ENCODE results near the gene MRPS15.

MRPS15 gene

DNA sequence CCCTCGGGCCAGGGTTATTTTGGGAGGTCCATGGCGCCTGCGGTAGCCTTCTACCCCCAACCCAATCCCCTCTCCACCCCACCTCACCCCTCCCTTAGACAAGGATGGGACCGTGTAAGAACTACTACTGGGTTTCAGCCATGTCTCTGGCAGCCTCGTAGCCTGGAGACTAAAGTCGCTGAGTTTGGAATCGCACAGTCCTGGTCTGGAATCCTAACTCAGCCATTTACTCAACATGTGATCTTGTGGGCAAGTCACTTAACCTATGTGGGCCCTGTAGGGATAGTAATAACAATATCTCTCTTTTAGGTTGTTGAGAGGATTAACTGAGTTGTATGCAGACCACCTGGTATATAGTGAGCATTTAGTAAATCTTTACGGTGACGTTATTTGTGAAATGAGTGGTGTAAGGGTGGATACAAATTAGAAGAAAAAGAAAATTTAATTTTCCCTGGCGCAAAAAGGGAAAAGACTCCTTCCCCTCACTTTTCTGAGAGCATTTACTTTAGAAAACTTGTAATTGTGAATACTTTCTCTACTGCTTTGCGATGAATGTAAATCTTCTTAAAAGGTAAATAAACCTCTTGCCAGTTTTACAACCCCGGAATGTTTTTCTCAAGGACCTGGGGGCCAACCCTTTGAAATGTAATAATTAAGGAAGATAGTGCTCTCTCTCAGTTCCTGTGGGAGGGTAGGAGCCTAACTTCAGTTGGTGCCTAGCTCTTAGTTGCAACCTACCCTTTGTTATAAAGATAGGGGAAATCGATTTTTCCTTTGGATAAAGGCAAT is 615 bp upstream of the MRPS15 start:
- peak; percentile 20 for FAIRE-seq
- no peak for DNase-seq (ENCODE audit: insufficient read length, low spot score)
- TF ChIP-seq PAX5 (IDR thresholded peaks at IDR 0.05; ENCODE audit: insufficient read depth, low read length, severe bottlenecking), result no peak
- TF ChIP-seq POLR2A (IDR thresholded peaks at IDR 0.05; ENCODE audit: low read depth, low read length), result no peak
- no peak for TF ChIP-seq POLR2AphosphoS5 (IDR thresholded peaks at IDR 0.05; ENCODE audit: low read depth, low read length)
- TF ChIP-seq TAF1 (IDR thresholded peaks at IDR 0.05; ENCODE audit: low read depth, low read length), result no peak
- no peak for TF ChIP-seq POU2F2 (IDR thresholded peaks at IDR 0.05; ENCODE audit: low read depth, low read length)
- no peak for TF ChIP-seq SPI1 (IDR thresholded peaks at IDR 0.05; ENCODE audit: low read depth, low read length)

DNA sequence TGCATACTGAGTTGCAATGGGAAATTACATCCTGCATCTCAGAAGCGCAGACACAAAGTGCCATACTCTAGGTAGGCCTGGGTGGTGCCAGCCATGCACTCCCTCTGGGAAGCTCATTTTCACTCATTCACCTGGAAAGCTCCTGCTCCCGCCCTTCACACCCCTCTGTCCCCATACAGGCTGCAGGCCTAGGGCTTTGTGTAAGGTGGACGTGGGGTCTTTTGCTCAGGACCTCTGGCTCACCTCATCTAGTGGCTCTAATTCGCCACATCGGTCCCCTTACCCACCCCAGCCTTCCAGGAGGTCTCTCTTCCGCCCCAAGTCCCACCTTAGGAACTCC is 751 bp downstream of the MRPS15 start:
- DNase-seq (ENCODE audit: insufficient read length, low spot score) (no peak), FAIRE-seq (peak; percentile 5)
- TF ChIP-seq TAF1 (IDR thresholded peaks at IDR 0.05; ENCODE audit: low read depth, low read length), result no peak
- TF ChIP-seq SPI1 (IDR thresholded peaks at IDR 0.05; ENCODE audit: low read depth, low read length), result no peak
- TF ChIP-seq POU2F2 (IDR thresholded peaks at IDR 0.05; ENCODE audit: low read depth, low read length), result no peak
- TF ChIP-seq POLR2A (IDR thresholded peaks at IDR 0.05; ENCODE audit: low read depth, low read length), result no peak
- no peak for TF ChIP-seq POLR2AphosphoS5 (IDR thresholded peaks at IDR 0.05; ENCODE audit: low read depth, low read length)
- TF ChIP-seq PAX5 (IDR thresholded peaks at IDR 0.05; ENCODE audit: insufficient read depth, low read length, severe bottlenecking), result no peak

DNA sequence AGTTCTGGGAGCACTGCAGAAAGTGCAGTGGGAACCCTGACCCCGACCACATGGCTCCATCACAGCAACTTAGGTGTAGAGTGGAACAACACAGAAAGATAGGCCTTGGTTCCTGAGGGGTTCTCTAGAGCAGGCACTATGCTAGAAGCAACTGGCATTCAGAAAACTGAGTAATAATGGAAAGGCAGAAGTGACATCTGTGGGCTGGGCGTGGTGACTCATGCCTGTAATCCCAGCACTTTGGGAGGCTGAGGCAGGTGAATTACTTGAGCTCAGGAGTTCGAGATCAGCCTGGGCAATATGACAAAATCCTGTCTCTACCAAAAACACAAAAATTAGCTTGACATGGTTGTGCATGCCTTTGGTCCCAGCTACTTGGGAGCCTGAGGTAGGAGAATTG is 5.3 kb downstream of the MRPS15 start:
- TF ChIP-seq SPI1 (IDR thresholded peaks at IDR 0.05; ENCODE audit: low read depth, low read length) (no peak), POLR2AphosphoS5 (IDR thresholded peaks at IDR 0.05; ENCODE audit: low read depth, low read length) (no peak), POLR2A (IDR thresholded peaks at IDR 0.05; ENCODE audit: low read depth, low read length) (no peak), POU2F2 (IDR thresholded peaks at IDR 0.05; ENCODE audit: low read depth, low read length) (no peak), TAF1 (IDR thresholded peaks at IDR 0.05; ENCODE audit: low read depth, low read length) (no peak), PAX5 (IDR thresholded peaks at IDR 0.05; ENCODE audit: insufficient read depth, low read length, severe bottlenecking) (no peak)
- FAIRE-seq (no peak), DNase-seq (ENCODE audit: insufficient read length, low spot score) (no peak)

DNA sequence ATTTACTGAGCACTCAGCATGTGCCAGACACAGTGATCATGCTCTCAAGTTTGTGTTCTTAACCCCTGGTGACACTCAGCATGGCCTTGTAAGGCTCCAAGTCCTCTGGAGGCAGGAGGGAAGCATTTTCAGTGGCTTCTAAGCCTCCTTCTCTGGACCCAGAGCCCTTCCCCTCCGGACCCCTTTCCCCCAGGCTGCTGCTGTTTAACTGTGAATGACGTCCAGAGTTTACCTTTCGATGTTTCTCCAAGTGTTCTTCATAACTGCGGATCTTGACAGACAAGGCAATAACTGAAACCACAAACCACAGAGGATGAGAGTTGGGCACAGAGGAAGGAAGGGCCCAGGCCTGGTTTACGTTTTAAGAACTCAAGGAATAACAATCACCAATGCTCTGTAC is 6.5 kb downstream of the MRPS15 start:
- no peak for TF ChIP-seq POU2F2 (IDR thresholded peaks at IDR 0.05; ENCODE audit: low read depth, low read length)
- FAIRE-seq, result peak; percentile 82
- no peak for DNase-seq (ENCODE audit: insufficient read length, low spot score)

DNA sequence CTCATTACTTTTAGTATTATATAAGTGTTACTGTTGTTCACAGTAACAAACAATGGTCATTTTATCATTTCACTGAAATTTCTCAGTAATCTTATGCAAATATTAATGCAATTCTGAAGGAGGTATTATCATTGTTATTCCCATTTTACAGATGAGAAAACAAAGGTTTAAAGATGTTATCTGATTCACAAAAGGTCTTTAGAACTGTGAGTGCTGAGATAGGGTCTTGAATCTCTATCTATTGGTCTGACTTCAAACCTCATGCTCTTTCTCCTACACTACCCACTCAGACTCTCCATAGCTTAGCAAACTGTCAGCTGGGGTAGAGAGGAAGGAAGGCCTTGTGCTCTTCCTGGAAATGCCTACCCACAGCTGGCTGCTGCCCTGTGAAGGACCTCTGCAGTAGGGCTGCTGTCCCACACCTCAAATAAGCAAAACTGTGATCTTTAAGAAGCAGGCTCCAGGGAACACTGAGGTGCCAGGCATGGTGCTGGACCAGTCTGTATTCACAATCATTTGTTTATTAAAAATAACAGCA is 7.7 kb downstream of the MRPS15 start:
- TF ChIP-seq POU2F2 (IDR thresholded peaks at IDR 0.05; ENCODE audit: low read depth, low read length) (no peak), POLR2AphosphoS5 (IDR thresholded peaks at IDR 0.05; ENCODE audit: low read depth, low read length) (no peak), SPI1 (IDR thresholded peaks at IDR 0.05; ENCODE audit: low read depth, low read length) (no peak), POLR2A (IDR thresholded peaks at IDR 0.05; ENCODE audit: low read depth, low read length) (no peak)
- DNase-seq (ENCODE audit: insufficient read length, low spot score) (no peak), FAIRE-seq (no peak)

DNA sequence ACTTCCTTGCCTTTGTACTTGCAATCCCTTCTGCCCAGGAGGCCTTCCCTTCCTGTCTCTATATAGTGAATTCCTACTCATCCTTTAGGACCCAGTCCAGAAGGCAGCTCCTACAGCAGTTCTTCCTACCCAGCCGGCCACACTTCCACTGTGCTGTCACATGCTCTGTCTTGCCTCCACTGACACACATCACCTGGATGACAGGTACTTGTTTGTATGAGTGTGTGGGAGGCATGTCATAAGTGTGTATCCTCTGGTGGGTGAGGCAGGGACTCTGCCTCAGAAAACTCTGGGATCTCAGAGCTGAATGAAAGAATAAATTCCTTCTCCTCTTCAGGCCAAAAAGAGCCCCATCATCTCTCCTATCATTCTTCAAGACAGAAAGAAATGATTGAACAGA is 8.8 kb downstream of the MRPS15 start:
- no peak for TF ChIP-seq PAX5 (IDR thresholded peaks at IDR 0.05; ENCODE audit: insufficient read depth, low read length, severe bottlenecking)
- TF ChIP-seq SPI1 (IDR thresholded peaks at IDR 0.05; ENCODE audit: low read depth, low read length), result no peak
- no peak for TF ChIP-seq POU2F2 (IDR thresholded peaks at IDR 0.05; ENCODE audit: low read depth, low read length)
- no peak for TF ChIP-seq TAF1 (IDR thresholded peaks at IDR 0.05; ENCODE audit: low read depth, low read length)
- TF ChIP-seq POLR2AphosphoS5 (IDR thresholded peaks at IDR 0.05; ENCODE audit: low read depth, low read length), result no peak
- TF ChIP-seq POLR2A (IDR thresholded peaks at IDR 0.05; ENCODE audit: low read depth, low read length), result no peak
- DNase-seq (ENCODE audit: insufficient read length, low spot score), result no peak
- FAIRE-seq, result peak; percentile 13

DNA sequence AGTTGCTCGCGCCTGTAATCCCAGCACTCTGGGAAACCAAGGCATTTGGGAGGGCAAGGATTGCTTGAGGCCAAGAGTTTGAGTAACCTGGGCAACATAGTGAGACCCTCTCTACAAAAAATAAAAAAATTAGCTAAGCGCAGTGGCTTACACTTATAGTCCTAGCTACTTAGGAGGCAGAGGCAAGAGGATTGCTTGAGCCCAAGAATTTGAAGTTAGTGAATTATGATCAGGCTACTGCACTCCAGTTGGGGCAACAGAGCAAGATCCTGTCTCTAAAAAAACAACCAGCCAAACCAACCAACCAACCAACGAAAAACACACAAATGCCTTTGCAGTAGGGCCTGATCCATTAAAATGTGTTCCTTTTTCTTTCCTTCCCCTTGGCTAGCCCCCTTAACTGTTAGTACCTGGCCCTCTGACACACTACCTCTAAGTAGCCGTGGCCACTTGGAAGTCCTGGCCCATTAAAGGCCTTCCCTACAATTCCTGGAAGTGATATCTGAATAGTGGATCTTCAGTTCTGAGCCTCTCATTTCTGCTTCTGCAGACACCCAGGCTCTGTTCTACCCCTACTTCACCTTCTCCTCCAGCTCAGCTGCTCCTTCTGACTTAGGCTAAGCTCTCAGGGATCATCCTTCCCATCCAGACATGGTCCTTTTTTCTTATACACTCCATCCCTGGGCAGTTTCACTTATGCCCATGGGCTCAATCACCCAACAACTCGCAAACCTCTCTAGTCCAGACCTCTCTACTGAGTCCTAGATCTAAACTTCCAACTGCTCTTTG is 10.4 kb downstream of the MRPS15 start:
- FAIRE-seq, result no peak
- DNase-seq (ENCODE audit: insufficient read length, low spot score), result no peak
- TF ChIP-seq PAX5 (IDR thresholded peaks at IDR 0.05; ENCODE audit: insufficient read depth, low read length, severe bottlenecking) (no peak), POLR2A (IDR thresholded peaks at IDR 0.05; ENCODE audit: low read depth, low read length) (no peak), TAF1 (IDR thresholded peaks at IDR 0.05; ENCODE audit: low read depth, low read length) (no peak), POLR2AphosphoS5 (IDR thresholded peaks at IDR 0.05; ENCODE audit: low read depth, low read length) (no peak), SPI1 (IDR thresholded peaks at IDR 0.05; ENCODE audit: low read depth, low read length) (no peak)

DNA sequence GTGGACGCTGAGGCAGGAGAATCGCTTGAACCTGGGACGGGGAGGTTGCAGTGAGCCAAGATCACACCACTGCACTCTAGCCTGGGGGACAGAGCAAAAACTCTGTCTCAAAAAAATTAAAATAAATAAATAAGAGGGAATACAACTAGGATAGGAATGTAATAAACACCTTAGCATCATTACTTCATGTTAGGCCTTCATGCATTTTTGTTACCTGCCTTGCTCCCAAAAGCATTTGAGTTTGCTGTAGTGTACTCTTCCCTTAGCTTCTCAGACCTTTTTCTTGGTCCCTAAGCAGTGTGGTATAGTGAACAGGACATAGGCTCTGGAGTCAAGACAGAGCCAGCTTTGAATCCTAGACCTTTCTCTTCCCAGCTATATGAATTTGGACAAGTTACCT is 11.1 kb downstream of the MRPS15 start:
- FAIRE-seq, result no peak

GRCh38 chr1:36450919-36451305 is 13.3 kb downstream of the MRPS15 start:
- no peak for DNase-seq (ENCODE audit: insufficient read length, low spot score)
- FAIRE-seq, result no peak
- no peak; the same call in 1 of the 2 replicates for TF ChIP-seq POLR2A (IDR thresholded peaks at IDR 0.05; ENCODE audit: low read depth, low read length)
- TF ChIP-seq POU2F2 (IDR thresholded peaks at IDR 0.05; ENCODE audit: low read depth, low read length), result no peak
- TF ChIP-seq POLR2AphosphoS5 (IDR thresholded peaks at IDR 0.05; ENCODE audit: low read depth, low read length), result no peak
- TF ChIP-seq PAX5 (IDR thresholded peaks at IDR 0.05; ENCODE audit: insufficient read depth, low read length, severe bottlenecking), result no peak
- no peak for TF ChIP-seq SPI1 (IDR thresholded peaks at IDR 0.05; ENCODE audit: low read depth, low read length)
- TF ChIP-seq TAF1 (IDR thresholded peaks at IDR 0.05; ENCODE audit: low read depth, low read length), result no peak

More for the DNA sequence above, 11.1 kb downstream of the MRPS15 start:
- TF ChIP-seq TAF1 (IDR thresholded peaks at IDR 0.05; ENCODE audit: low read depth, low read length) (no peak), SPI1 (IDR thresholded peaks at IDR 0.05; ENCODE audit: low read depth, low read length) (no peak), POLR2A (IDR thresholded peaks at IDR 0.05; ENCODE audit: low read depth, low read length) (no peak), POU2F2 (IDR thresholded peaks at IDR 0.05; ENCODE audit: low read depth, low read length) (no peak), POLR2AphosphoS5 (IDR thresholded peaks at IDR 0.05; ENCODE audit: low read depth, low read length) (no peak), PAX5 (IDR thresholded peaks at IDR 0.05; ENCODE audit: insufficient read depth, low read length, severe bottlenecking) (no peak)
- DNase-seq (ENCODE audit: insufficient read length, low spot score), result no peak

Data from GM12891 (cell line).